HG03175 (cell line): ENCODE results near the gene BMPER.

Experiments
- ATAC-seq: cut with Tn5 transposase; IDR thresholded peaks from one replicate; pipeline ENCODE4 v1.9.1; 2021; ENCODE audit warnings: mild to moderate bottlenecking, moderate library complexity; ENCODE audit not compliant: unreplicated experiment

BMPER gene

GRCh38 chr7:33905389-33906032, at the start of gene BMPER:
BMPER (plus strand) TSS chr7:33905539; CDS start chr7:33905614, 75 bp downstream.
- no peak for ATAC-seq

GRCh38 chr7:33861947-33862346, 43.4 kb upstream of the BMPER start:
- ATAC-seq, result no peak

DNA sequence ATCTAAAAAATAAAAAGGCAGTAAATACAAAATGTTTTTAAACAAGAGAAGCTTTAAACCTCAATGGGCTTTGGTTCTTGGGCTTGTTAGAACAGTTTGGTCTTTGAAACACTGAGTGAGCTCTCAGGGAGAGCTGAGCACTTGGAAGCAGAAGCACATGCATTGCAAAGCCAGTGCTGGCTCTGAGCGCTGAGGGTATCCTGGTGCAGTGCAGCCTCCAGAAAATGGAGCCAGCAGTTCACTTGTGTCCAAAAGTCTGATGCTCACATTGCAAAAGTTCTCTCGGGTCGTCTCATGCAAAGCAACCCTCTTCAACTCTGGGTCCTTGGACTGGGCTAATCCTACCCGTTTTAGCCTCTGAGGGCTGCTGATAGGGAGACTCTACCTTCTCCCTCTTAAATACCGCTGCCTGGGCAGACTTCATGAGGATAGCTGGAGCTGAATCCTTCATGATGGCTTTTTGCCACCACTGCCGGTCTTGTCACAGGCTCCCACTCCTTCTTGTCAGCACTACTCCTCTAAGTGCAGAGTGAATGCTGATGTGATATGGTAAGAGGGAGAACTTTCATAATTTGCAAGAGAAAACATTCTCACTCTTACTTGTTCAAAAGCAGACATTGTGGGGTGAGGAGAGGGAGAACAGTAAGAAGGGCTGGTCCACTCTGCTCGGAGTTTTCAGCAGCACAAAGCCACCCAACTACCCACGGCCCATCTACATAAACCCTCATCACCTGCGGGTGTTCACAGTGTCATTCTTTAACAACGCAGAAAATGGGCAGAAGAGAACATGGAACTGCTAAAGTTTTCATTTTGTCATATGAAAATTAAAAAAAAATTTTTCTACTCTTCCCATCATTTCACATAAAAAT, 42.2 kb upstream of the BMPER start:
- no peak for ATAC-seq

DNA sequence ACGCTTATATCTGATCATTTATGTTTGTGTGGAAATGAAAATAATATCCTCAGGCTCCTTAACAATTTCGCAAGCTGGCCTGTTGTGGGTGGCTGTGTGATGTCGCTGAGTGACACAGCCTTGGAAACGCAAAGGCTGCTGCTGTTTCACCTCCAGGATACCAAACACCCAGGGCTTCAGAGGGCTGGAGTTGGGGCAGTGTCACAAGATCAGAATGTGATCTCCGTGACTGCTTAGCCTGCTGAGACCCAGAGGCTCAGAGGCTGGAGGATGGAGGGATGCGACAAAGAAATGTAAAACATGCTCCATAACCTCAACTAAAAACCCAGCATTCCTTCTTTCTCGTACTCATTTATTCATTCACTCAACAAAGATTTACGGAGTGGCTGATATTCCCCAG, 37.2 kb upstream of the BMPER start:
- no peak for ATAC-seq

GRCh38 chr7:33869176-33869575, 36.2 kb upstream of the BMPER start:
- no peak for ATAC-seq

- ATAC-seq, result no peak
These were observed 35.2 kb upstream of the BMPER start for GRCh38 chr7:33870120-33870519.

DNA sequence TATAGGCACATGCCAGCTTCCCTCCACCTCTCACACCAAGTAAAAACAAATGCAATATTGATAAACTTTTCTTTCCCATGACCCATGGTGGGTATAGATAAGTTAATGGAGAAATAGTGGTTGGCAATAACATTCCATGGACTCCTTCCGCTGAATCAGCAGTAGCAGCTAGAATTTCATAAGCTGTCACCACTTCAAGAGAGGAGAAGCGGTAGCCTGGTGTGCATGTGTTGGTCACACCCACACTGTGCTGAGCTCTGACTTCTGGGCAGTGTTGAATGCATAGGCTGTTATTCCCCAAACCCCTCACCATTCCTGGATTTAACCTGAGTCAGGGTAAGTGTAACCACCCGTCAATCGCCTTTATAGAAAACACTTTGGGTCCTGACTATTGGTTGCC, 32.5 kb upstream of the BMPER start:
- no peak for ATAC-seq

DNA sequence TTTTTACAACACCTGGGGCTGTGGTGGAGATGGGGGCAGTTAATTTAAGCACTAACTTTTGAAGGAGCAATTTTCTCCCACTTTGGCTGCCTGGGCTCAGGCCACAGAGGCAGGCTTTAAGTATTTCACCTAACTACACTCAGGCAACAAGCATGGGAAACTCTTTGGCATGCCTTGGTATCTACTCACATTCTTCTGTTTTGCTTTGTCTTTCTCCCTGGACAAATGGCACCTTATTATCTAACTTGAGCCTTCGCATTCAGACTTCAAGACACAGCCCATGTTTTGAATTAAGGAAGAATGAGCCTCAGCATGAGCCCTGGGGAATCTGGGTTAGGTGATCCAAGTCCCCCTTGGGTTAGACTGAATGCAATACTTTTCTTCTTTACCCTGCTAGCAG, 31.8 kb upstream of the BMPER start:
- ATAC-seq, result no peak

GRCh38 chr7:33873981-33874750, 31.2 kb upstream of the BMPER start:
- ATAC-seq, result no peak

DNA sequence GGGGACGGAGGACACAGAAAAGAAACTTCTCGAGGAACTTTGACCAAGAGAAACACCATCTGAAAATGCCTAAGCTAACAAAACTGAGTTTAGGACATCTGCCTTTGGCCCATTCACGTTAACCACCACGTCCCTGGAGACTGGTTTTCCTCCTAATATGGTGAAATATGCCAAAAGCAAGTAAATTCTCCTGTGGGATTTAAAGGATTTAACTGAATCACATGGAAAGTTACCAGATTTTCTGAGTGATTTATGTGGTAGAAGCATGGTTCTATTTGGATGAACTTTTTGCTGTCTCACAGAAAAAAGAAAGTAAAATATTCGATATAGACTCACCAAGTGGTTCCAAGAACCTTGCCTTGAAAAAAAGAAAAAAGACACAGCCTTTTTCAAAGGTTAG, 30.4 kb upstream of the BMPER start:
- no peak for ATAC-seq

- ATAC-seq, result no peak
These were observed 28.6 kb upstream of the BMPER start for GRCh38 chr7:33876596-33877274.

DNA sequence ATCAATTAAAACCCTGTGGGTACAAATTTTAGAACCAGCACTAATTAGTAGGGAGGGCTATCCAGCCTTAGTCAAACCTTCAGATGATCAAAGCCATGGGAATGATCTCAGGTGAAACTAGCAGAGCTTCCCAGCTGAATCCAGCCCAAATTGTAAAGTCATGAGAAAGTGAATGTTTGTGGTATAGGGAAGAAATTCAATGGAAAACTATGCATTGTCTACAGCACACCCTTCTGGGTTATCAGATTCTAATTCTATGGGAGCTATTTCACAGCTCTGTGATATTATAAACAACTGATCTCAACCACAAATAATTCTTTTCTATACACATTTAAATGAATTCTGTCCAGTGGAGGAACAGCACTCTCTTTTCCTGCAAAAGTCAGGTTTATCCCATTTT, 24.6 kb upstream of the BMPER start:
- ATAC-seq, result no peak

DNA sequence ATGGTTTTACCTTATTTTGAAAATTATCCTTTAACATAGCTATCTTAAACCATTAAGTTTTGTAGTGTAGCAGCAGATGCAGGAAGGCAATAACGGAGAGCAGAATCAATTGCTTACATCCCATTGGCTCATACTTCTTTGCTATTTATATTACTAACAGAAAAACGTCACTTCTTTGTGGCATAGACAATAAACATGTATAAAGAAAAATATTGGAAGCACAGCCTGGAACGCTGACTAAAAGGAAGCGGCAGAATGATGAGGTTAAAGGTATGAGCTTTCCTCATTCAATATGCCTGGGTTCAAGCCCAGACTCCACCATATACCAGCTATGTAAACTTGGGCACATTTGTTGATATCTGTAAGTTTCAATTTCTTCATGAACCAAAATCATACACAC, 24.0 kb upstream of the BMPER start:
- no peak for ATAC-seq

GRCh38 chr7:33882040-33882837, 23.1 kb upstream of the BMPER start:
- no peak for ATAC-seq

- ATAC-seq, result no peak
These were observed 22.2 kb upstream of the BMPER start for GRCh38 chr7:33882950-33883670.

- ATAC-seq, result no peak
These were observed 21.7 kb upstream of the BMPER start for GRCh38 chr7:33883671-33883965.

DNA sequence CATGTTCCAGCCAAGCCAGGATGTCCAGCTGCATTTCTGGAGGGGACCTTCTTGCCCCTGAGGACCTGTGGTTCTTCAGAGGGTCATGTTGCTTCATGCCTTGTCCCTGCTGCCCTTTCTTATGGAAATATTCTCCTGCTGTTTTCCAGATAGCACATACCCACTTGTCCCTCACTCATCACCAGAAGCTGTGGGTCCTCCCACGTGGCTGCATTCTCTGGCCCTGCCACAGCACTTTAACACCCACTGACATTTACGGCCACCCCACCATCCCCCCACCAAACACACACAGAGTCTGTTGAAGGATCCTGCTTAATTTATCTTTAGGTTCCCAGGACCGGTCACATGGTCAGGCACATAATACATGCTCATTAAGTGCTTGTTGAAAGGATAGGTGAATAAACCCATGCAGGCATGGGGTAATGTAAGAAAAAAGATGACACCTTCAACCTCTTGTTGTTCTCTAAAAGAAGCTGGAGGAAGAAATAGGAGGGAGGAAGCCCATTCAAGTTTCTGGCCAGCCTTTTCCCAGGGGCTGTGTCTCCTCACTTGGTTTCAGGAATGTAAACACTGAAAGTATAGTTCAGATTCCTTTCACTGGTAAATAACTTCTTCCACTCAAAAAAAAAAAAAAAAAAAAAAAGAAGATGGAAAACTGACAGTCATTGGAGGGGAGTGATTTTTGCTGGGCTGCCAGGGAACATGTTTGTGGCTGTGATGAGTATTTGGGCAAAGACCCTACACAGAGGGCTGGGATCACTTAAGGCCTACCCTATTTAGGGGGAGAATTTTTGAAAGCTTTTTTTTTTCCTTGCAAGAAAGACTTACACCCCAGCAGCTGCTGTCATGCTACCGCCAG, 19.8 kb upstream of the BMPER start:
- no peak for ATAC-seq

DNA sequence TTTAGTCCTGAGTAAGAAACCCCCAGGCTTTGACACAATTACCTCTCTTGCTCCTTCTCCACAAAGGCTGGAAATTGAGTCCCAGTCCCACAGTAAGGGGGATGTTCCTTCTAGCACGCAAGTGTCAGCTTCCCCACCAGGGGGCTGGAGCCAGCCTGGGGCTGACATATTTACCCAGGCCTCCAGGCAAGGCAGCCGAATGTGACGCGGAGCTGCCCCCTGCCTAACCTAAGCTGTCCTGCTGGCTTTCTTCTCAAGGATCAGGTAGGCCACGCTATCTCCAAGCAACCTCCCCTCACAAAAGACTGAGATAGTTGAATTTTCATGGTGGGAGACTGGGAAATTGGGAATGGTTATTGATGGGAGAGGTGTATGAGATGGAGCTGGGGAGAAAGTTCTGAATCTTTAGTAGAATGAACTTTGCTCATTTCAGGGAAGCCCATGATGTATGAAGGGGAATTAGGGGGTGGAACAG, 19.2 kb upstream of the BMPER start:
- ATAC-seq, result no peak
